HCT116 (cell line): ENCODE results near the gene ZNF76. TPM values are rescaled to one million over a fixed set of nuclear protein-coding genes. Genes with fewer than 3 reads are reported as not detected.

Source experiments
- ATAC-seq: fragments of 200-7000 bp; cut with Tn5 transposase; 2 replicates; pipeline ENCODE4 v1.9.1; 2020; ENCODE audit warnings: mild to moderate bottlenecking, moderate library complexity
- BruUV-seq: library from RNA; stranded (reverse); fragments of 400-500 nt; replicated peaks from 2 replicates; lab custom pipeline; 2021; lab: Mats Ljungman, UMichigan
- CTCF ChIA-PET: fragments of 300-600 bp; sonication (Branson Sonifier 250); formaldehyde crosslinking; loops from one replicate; lab custom pipeline; 2021; ENCODE audit warnings: antibody characterized with exemption; lab: Charles Lee
- POLR2A ChIA-PET: fragments of 300-600, 350-600 bp; sonication (Branson Sonifier 250); formaldehyde crosslinking; loops from one replicate; lab custom pipeline; 2021; ENCODE audit warnings: antibody characterized with exemption; lab: Charles Lee
- RAD21 ChIA-PET, 2 experiments: fragments of 300-600 bp; sonication (Branson Sonifier 250); formaldehyde crosslinking; loops; one replicate each; lab custom pipeline; 2023; ENCODE audit warnings: low total read pairs in 2 of 2; ENCODE audit not compliant: uncharacterized antibody in 2 of 2, unreplicated experiment in 2 of 2, low non-redundant PET in 1 of 2; lab: Charles Lee
- DNase-seq: peaks from one replicate; pipeline ENCODE4 v3.0.0-alpha.2; 2010; ENCODE audit warnings: low read depth, low spot score
- H2AFZ ChIP-seq: fragments of 200-600 bp; shearing (Covaris generic), sonication (generic); 2 replicates; pipeline ENCODE4 v1.6.1; 2017; ENCODE audit warnings: low read depth, mixed run types, mixed read lengths, antibody characterized with exemption, low read length; ENCODE audit not compliant: poor library complexity, severe bottlenecking
- H3K27ac ChIP-seq: 2 replicates; pipeline ENCODE4 v1.5.1; 2012; ENCODE audit warnings: low read depth, low read length
- H3K27me3 ChIP-seq: fragments of 200-600 bp; sonication (generic); 2 replicates; pipeline ENCODE4 v1.6.1; 2016; ENCODE audit warnings: mixed run types, low read length, mixed read lengths; ENCODE audit not compliant: insufficient read depth
- H3K36me3 ChIP-seq, 2 experiments: fragments of 200-500 bp in 1 of 2; fragments of 200-600 bp in 1 of 2; sonication (Bioruptor generic) in 1 of 2; sonication (generic) in 1 of 2; 2 replicates each; pipeline versions ENCODE4 v1.5.1 to v1.6.1; 2014 to 2016; ENCODE audit warnings: low read length in 2 of 2, inconsistent platforms in 1 of 2, mixed read lengths in 1 of 2, mixed run types in 1 of 2; ENCODE audit not compliant: insufficient read depth in 2 of 2, control insufficient read depth in 1 of 2
- H3K4me1 ChIP-seq, 2 experiments: fragments of 200-600 bp in 1 of 2; sonication (generic) in 1 of 2; 2 replicates each; pipeline versions ENCODE4 v1.5.1 to v1.6.1; 2012 to 2017; ENCODE audit warnings: low read length in 2 of 2, inconsistent platforms in 1 of 2, mild to moderate bottlenecking in 1 of 2, mixed read lengths in 1 of 2, mixed run types in 1 of 2, moderate library complexity in 1 of 2; ENCODE audit not compliant: insufficient read depth in 2 of 2, control insufficient read depth in 1 of 2
- H3K4me2 ChIP-seq: fragments of 200-600 bp; sonication (generic); 2 replicates; pipeline ENCODE4 v1.6.1; 2017; ENCODE audit warnings: mixed run types, low read length, mixed read lengths
- H3K4me3 ChIP-seq, 2 experiments: fragments of 200-600 bp in 1 of 2; sonication (generic) in 1 of 2; replicated peaks in 1 of 2; 2 replicates each; pipeline ENCODE4 v1.5.1; 2011 to 2016; ENCODE audit warnings: low read length in 2 of 2, control low read depth in 1 of 2, low read depth in 1 of 2, mild to moderate bottlenecking in 1 of 2, mixed read lengths in 1 of 2, mixed run types in 1 of 2
- H3K79me2 ChIP-seq: fragments of 200-600 bp; sonication (generic); 2 replicates; pipeline ENCODE4 v1.6.1; 2017; ENCODE audit warnings: mild to moderate bottlenecking, mixed run types, low read length, moderate library complexity, mixed read lengths; ENCODE audit not compliant: insufficient read depth
- H3K9ac ChIP-seq: fragments of 200-600 bp; sonication (generic); 2 replicates; pipeline ENCODE4 v1.6.1; 2016; ENCODE audit warnings: low read length, mixed read lengths
- H3K9me2 ChIP-seq: fragments of 200-600 bp; sonication (generic), shearing (Covaris generic); 2 replicates; pipeline ENCODE4 v1.6.1; 2017; ENCODE audit warnings: mixed run types, mild to moderate bottlenecking, moderate library complexity; ENCODE audit not compliant: insufficient read depth
- H3K9me3 ChIP-seq, 2 experiments: fragments of 200-500 bp in 1 of 2; fragments of 200-600 bp in 1 of 2; sonication (Bioruptor generic) in 1 of 2; sonication (generic) in 1 of 2; 2 replicates each; pipeline ENCODE4 v1.6.1; 2014 to 2017; ENCODE audit warnings: low read length in 2 of 2, mixed read lengths in 2 of 2, inconsistent platforms in 1 of 2, low read depth in 1 of 2, mild to moderate bottlenecking in 1 of 2, mixed run types in 1 of 2, moderate library complexity in 1 of 2; ENCODE audit not compliant: control insufficient read depth in 1 of 2, insufficient read depth in 1 of 2
- H4K20me1 ChIP-seq: fragments of 200-600 bp; sonication (generic), shearing (Covaris generic); 2 replicates; pipeline ENCODE4 v1.6.1; 2017; ENCODE audit warnings: mixed run types, mild to moderate bottlenecking, moderate library complexity; ENCODE audit not compliant: insufficient read depth
- CBX3 ChIP-seq: IDR thresholded peaks from 2 replicates; pipeline ENCODE4 v1.6.1; 2012; ENCODE audit warnings: low read depth
- CEBPB ChIP-seq: IDR thresholded peaks from 2 replicates; pipeline ENCODE4 v1.6.1; 2012; ENCODE audit warnings: low read depth
- EGR1 ChIP-seq: IDR thresholded peaks from 2 replicates; pipeline ENCODE4 v1.6.1; 2012; ENCODE audit warnings: low read depth
- EZH2 ChIP-seq: fragments of 200-600 bp; sonication (generic); IDR thresholded peaks from 2 replicates; pipeline ENCODE4 v1.6.1; 2017; ENCODE audit warnings: antibody characterized with exemption, mixed run types
- EZH2phosphoT487 ChIP-seq: fragments of 200-600 bp; IDR thresholded peaks from 2 replicates; pipeline ENCODE4 v1.6.1; 2018; ENCODE audit warnings: antibody characterized with exemption, borderline replicate concordance
- FOSL1 ChIP-seq: IDR thresholded peaks from 2 replicates; pipeline ENCODE4 v1.6.1; 2012; ENCODE audit warnings: low read depth
- JUND ChIP-seq: IDR thresholded peaks from 2 replicates; pipeline ENCODE4 v1.6.1; 2012
- POLR2A ChIP-seq: IDR thresholded peaks from 2 replicates; pipeline ENCODE4 v1.7.0; 2011; ENCODE audit warnings: borderline replicate concordance; ENCODE audit not compliant: insufficient read depth, insufficient read length; ENCODE audit errors: extremely low read depth
- POLR2AphosphoS5 ChIP-seq: IDR thresholded peaks from 2 replicates; pipeline ENCODE4 v1.6.1; 2011; ENCODE audit warnings: mild to moderate bottlenecking, low read depth, low read length, moderate library complexity
- RAD21 ChIP-seq: IDR thresholded peaks from 2 replicates; pipeline ENCODE4 v1.6.1; 2012; ENCODE audit warnings: low read depth, mild to moderate bottlenecking
- SIN3A ChIP-seq: IDR thresholded peaks from 2 replicates; pipeline ENCODE4 v1.6.1; 2012; ENCODE audit warnings: low read depth
- SP1 ChIP-seq: IDR thresholded peaks from 2 replicates; pipeline ENCODE4 v1.6.1; 2012; ENCODE audit warnings: low read depth
- SRF ChIP-seq: IDR thresholded peaks from 2 replicates; pipeline ENCODE4 v1.6.1; 2012; ENCODE audit warnings: low read depth
- TCF7L2 ChIP-seq: IDR thresholded peaks from 2 replicates; pipeline ENCODE4 v1.7.0; 2011; ENCODE audit warnings: borderline replicate concordance, inconsistent platforms; ENCODE audit not compliant: insufficient read depth, insufficient read length; ENCODE audit errors: extremely low read depth
- YY1 ChIP-seq: IDR thresholded peaks from 2 replicates; pipeline ENCODE4 v1.6.1; 2011; ENCODE audit warnings: low read length, low read depth, moderate library complexity, mild to moderate bottlenecking; ENCODE audit not compliant: insufficient replicate concordance; ENCODE audit errors: extremely low read depth
- ZBTB33 ChIP-seq: IDR thresholded peaks from 2 replicates; pipeline ENCODE4 v1.6.1; 2011; ENCODE audit warnings: mild to moderate bottlenecking, low read length, moderate library complexity; ENCODE audit not compliant: insufficient replicate concordance; ENCODE audit errors: extremely low read depth
- intact Hi-C: fragments of 100-400 bp; cut with micrococcal nuclease; formaldehyde crosslinking; loops from 2 replicates; pipeline ENCODE4 v1.10.0; 2022
- total RNA-seq: library from RNA; stranded (reverse); gene quantifications from one replicate; pipeline ENCODE4 v1.2.1, GENCODE V29; 2021; ENCODE audit not compliant: unreplicated experiment
- TF ChIP-seq, protein P1 (sequence below): IDR thresholded peaks from 2 replicates; pipeline ENCODE4 v1.6.1; 2012
- TF ChIP-seq, protein P2 (sequence below), 3 experiments: fragments of 200-600 bp in 1 of 3; sonication (generic) in 1 of 3; IDR thresholded peaks in 2 of 3; conservative IDR thresholded peaks in 1 of 3; 2 replicates each; pipeline ENCODE4 v1.5.1; 2012 to 2017; ENCODE audit warnings: low read depth in 2 of 3, low read length in 2 of 3, antibody characterized with exemption in 1 of 3, borderline replicate concordance in 1 of 3, control low read depth in 1 of 3, mild to moderate bottlenecking in 1 of 3, mixed read lengths in 1 of 3, mixed run types in 1 of 3, moderate library complexity in 1 of 3; ENCODE audit not compliant: insufficient read depth in 1 of 3
- TF ChIP-seq, protein P3 (sequence below): IDR thresholded peaks from 2 replicates; pipeline ENCODE4 v1.6.1; 2012; ENCODE audit warnings: low read depth
- TF ChIP-seq, protein P4 (sequence below): IDR thresholded peaks from 2 replicates; pipeline ENCODE4 v1.6.1; 2012

ZNF76 gene
- total RNA-seq, 1 experiment from 2014 or later = 47.5 TPM

GRCh38 chr6:35312076-35312800, 52.7 kb downstream of the ZNF76 start:
- RAD21 ChIA-PET = no interaction called here
- intact Hi-C loops = no loop called here
- Histone ChIP-seq H3K27me3 (no peaks in the 10 kb centered on the region), H3K4me2 (no peak overlapping the region), H3K9me3 (no peaks in the 10 kb centered on the region), H3K4me3 (no peak overlapping the region), H3K4me1 (no peaks in the 10 kb centered on the region), H3K79me2 (no peaks in the 10 kb centered on the region), H4K20me1 (no peaks in the 10 kb centered on the region), H2AFZ (no peak overlapping the region), H3K9me2 (no peaks in the 10 kb centered on the region), H3K27ac (no peak overlapping the region), H3K36me3 (peaks cover 0 to 2% of the 10 kb centered on the region in 2 experiments; a peak in 1 of 4 replicates), H3K9ac (no peak overlapping the region)
- no TSS peak for BruUV-seq
- DNase-seq (no peak), ATAC-seq (no peak)
- CTCF ChIA-PET = interaction anchor here (1.0 kb wide), 1 partner anchor 137 kb away, joined by 4 read pairs; no protein-coding TSS in a partner anchor
- POLR2A ChIA-PET = no interaction called here
- TF ChIP-seq, protein P1, sequence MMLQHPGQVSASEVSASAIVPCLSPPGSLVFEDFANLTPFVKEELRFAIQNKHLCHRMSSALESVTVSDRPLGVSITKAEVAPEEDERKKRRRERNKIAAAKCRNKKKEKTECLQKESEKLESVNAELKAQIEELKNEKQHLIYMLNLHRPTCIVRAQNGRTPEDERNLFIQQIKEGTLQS = no peak
- TF ChIP-seq EZH2phosphoT487 (no peak), SRF (no peak), CEBPB (no peak), POLR2A (no peak), YY1 (no peak), JUND (no peak), SIN3A (no peak), TCF7L2 (no peak), RAD21 (no peak), POLR2AphosphoS5 (no peak), FOSL1 (no peak), EZH2 (no peak), SP1 (no peak), ZBTB33 (no peak), EGR1 (no peak), CBX3 (no peak)
- TF ChIP-seq, protein P2, sequence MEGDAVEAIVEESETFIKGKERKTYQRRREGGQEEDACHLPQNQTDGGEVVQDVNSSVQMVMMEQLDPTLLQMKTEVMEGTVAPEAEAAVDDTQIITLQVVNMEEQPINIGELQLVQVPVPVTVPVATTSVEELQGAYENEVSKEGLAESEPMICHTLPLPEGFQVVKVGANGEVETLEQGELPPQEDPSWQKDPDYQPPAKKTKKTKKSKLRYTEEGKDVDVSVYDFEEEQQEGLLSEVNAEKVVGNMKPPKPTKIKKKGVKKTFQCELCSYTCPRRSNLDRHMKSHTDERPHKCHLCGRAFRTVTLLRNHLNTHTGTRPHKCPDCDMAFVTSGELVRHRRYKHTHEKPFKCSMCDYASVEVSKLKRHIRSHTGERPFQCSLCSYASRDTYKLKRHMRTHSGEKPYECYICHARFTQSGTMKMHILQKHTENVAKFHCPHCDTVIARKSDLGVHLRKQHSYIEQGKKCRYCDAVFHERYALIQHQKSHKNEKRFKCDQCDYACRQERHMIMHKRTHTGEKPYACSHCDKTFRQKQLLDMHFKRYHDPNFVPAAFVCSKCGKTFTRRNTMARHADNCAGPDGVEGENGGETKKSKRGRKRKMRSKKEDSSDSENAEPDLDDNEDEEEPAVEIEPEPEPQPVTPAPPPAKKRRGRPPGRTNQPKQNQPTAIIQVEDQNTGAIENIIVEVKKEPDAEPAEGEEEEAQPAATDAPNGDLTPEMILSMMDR (IDR thresholded peaks at IDR 0.05 in 2 of 3, conservative IDR thresholded peaks at IDR 0.05 in 1 of 3; ENCODE audit: borderline replicate concordance in 1 of 3, insufficient read depth in 1 of 3, low read depth in 2 of 3, low read length in 2 of 3) = no peak
- TF ChIP-seq, protein P3, sequence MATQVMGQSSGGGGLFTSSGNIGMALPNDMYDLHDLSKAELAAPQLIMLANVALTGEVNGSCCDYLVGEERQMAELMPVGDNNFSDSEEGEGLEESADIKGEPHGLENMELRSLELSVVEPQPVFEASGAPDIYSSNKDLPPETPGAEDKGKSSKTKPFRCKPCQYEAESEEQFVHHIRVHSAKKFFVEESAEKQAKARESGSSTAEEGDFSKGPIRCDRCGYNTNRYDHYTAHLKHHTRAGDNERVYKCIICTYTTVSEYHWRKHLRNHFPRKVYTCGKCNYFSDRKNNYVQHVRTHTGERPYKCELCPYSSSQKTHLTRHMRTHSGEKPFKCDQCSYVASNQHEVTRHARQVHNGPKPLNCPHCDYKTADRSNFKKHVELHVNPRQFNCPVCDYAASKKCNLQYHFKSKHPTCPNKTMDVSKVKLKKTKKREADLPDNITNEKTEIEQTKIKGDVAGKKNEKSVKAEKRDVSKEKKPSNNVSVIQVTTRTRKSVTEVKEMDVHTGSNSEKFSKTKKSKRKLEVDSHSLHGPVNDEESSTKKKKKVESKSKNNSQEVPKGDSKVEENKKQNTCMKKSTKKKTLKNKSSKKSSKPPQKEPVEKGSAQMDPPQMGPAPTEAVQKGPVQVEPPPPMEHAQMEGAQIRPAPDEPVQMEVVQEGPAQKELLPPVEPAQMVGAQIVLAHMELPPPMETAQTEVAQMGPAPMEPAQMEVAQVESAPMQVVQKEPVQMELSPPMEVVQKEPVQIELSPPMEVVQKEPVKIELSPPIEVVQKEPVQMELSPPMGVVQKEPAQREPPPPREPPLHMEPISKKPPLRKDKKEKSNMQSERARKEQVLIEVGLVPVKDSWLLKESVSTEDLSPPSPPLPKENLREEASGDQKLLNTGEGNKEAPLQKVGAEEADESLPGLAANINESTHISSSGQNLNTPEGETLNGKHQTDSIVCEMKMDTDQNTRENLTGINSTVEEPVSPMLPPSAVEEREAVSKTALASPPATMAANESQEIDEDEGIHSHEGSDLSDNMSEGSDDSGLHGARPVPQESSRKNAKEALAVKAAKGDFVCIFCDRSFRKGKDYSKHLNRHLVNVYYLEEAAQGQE = no peak
- TF ChIP-seq, protein P4, sequence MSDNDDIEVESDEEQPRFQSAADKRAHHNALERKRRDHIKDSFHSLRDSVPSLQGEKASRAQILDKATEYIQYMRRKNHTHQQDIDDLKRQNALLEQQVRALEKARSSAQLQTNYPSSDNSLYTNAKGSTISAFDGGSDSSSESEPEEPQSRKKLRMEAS = no peak
